Left lung (tissue), 10 donors: ENCODE data around the gene LRMDA. TPM values are rescaled to one million over a fixed set of nuclear protein-coding genes. Genes with fewer than 3 reads are reported as not detected.
A peak's percentile ranks its signal among the peaks of the same experiment; 100 is the strongest.
"Not testable (repeated sequence)": the region's sequence is repeated elsewhere in the genome, so short reads cannot be mapped to it uniquely, and the experiment has no call there.

Experiments
- ATAC-seq: fragments of 200-7000 bp; cut with Tn5 transposase; one replicate; pipeline ENCODE4 v1.9.1; 2020; ENCODE audit warnings: moderate library complexity
- DNase-seq, 4 donors: peaks; one replicate each; pipeline ENCODE4 v3.0.0-alpha.2; 2013 to 2020
- H3K27ac ChIP-seq, 2 donors: fragments of 200-600 bp; sonication (generic) in 1 of 2; one replicate each; pipeline versions ENCODE4 v1.5.0 to v1.8.0; 2020 to 2021
- H3K27me3 ChIP-seq, 2 donors: fragments of 200-600 bp; sonication (generic) in 1 of 2; one replicate each; pipeline versions ENCODE4 v1.5.0 to v1.8.0; 2020 to 2021
- H3K36me3 ChIP-seq, 2 donors: fragments of 200-600 bp; sonication (generic) in 1 of 2; one replicate each; pipeline versions ENCODE4 v1.5.0 to v1.8.0; 2020 to 2021
- H3K4me1 ChIP-seq, 2 donors: fragments of 200-600 bp; one replicate each; pipeline ENCODE4 v1.8.0; 2021
- H3K4me3 ChIP-seq, 2 donors: fragments of 200-600 bp; sonication (generic) in 1 of 2; one replicate each; pipeline versions ENCODE4 v1.5.0 to v1.8.0; 2020 to 2021; ENCODE audit warnings: mild to moderate bottlenecking in 1 of 2
- H3K9me3 ChIP-seq, 2 donors: fragments of 200-600 bp; sonication (generic) in 1 of 2; one replicate each; pipeline versions ENCODE4 v1.5.0 to v1.8.0; 2020 to 2021
- intact Hi-C, 2 donors: fragments of 100-400 bp; cut with DNase I; formaldehyde crosslinking; loops; one replicate each; pipeline versions ENCODE4 v1.11.2 to v1.14.2; 2022
- polyA plus RNA-seq, 6 donors: library from polyadenylated mRNA; unstranded; fragments of 120-200 nt; gene quantifications; one replicate each; pipeline ENCODE4 v1.2.1, GENCODE V29; 2013; ENCODE audit not compliant: insufficient read length in 6 of 6
- total RNA-seq, 2 donors: library from RNA; stranded (reverse); fragmentation: NEBNext Ultra II Directional; extraction: Animal tissue kit (Norgen Biotek cat#: 25700); gene quantifications; one replicate each; pipeline ENCODE4 v1.2.1, GENCODE V29; 2021
- TF ChIP-seq, protein P1 (sequence below), 2 donors: fragments of 200-600 bp; sonication (generic) in 1 of 2; IDR thresholded peaks; one replicate each; pipeline versions ENCODE4 v1.5.0 to v1.8.0; 2021; ENCODE audit warnings: antibody characterized with exemption in 2 of 2
- donor health status: DM: no; HTN: yes; CAD: no.
- donor health status: DM: no; HTN: no; CAD: no.

Gene LRMDA
- total and polyA plus RNA-seq, 8 donors: 13.9 to 23.6 (median 18.7) TPM

DNA sequence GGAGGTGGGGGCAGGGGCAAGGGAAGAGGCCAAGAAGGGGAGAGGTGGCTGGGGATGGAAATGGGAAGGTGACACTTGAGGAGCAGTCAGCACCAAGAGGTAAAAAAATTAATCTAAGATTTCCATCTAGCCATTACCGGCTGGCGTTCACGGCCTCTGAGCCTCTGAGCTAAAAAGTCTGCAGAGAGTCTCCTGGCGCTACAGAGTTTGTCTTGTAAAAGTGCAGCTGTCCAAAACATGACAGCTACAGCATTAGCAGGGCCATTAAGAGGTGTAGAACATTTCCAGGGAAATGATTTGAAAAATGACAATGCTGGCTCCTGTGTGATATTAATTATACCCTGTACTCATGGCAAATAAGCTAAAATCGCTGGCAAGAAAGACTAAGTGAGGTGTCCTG is 167.6 kb downstream of the LRMDA start:
- Histone ChIP-seq H3K27me3 (no peaks in the 10 kb centered on the region), H3K4me3 (no peak overlapping the region), H3K36me3 (no peaks in the 10 kb centered on the region), H3K27ac (no peak overlapping the region), H3K4me1 (peaks cover 0 to 6% of the 10 kb centered on the region in 2 donors), H3K9me3 (no peaks in the 10 kb centered on the region)
- DNase-seq (no peak), ATAC-seq (no peak)
- intact Hi-C loops: no loop called here
- TF ChIP-seq, protein P1, sequence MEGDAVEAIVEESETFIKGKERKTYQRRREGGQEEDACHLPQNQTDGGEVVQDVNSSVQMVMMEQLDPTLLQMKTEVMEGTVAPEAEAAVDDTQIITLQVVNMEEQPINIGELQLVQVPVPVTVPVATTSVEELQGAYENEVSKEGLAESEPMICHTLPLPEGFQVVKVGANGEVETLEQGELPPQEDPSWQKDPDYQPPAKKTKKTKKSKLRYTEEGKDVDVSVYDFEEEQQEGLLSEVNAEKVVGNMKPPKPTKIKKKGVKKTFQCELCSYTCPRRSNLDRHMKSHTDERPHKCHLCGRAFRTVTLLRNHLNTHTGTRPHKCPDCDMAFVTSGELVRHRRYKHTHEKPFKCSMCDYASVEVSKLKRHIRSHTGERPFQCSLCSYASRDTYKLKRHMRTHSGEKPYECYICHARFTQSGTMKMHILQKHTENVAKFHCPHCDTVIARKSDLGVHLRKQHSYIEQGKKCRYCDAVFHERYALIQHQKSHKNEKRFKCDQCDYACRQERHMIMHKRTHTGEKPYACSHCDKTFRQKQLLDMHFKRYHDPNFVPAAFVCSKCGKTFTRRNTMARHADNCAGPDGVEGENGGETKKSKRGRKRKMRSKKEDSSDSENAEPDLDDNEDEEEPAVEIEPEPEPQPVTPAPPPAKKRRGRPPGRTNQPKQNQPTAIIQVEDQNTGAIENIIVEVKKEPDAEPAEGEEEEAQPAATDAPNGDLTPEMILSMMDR (IDR thresholded peaks at IDR 0.05): no peak

DNA sequence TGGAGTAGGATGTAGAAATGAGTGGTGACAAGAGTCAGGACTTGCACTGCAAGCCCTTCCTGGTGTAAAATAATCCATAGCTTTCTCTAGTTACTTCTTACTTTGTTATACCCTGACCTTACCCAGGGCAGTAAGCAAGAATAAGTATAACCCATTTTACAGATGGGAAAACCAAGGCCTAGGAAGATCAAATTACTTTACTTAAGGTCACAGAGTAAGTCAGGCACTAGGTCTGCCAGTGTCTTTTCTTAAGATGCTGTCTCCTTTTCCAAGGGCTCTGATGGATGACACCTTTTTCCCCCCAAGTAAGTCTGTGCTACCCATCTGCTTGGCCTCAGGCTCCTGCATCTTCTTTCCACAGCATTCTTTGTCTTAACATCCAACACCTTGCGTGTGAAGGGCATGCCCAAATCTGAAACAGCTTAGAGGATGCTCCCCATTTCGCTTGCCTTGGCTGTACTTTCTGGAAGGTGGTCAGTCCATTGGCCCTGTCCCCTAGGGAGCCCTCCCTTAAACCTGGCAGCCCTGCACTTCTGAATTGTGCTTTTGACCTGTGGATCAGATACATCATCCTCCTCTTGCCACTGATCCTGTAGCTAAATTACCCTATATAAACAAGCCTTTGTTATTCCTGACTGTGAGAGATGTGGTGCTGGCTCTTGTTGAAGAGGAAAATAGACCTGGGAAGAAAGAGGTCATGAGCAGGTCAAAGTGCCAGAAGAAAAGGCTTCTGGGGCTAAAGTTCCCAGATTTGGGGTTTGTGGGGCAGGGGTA is 168.6 kb downstream of the LRMDA start:
- no peak overlapping the region for H3K4me3 ChIP-seq
- H3K9me3 ChIP-seq: no peaks in the 10 kb centered on the region
- DNase-seq (no peak), ATAC-seq (no peak)
- intact Hi-C loops: no loop called here
- TF ChIP-seq, protein P1 (IDR thresholded peaks at IDR 0.05): no peak
- no peaks in the 10 kb centered on the region for H3K27me3 ChIP-seq
- H3K27ac ChIP-seq: no peak overlapping the region
- H3K4me1 ChIP-seq: peaks cover 0 to 6% of the 10 kb centered on the region in 2 donors
- H3K36me3 ChIP-seq: no peaks in the 10 kb centered on the region

DNA sequence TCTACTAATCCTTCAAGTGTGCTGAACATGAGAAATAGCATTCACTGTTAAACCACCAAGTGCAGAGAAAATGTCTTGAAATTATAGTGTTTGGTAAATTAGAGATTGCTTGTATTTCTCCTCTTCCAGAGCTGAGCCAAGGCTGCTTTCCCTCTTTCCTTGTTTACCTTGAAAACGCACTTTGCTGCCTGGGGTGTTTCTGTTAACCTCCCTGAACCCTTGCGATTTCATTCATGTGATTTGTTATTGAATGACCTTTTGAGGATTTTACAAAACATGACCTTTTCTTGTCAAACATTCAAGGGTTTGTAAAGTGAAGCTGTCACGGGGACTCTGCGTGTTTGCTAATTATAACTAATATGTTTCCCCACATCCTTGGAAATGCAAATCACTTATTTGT is 169.4 kb downstream of the LRMDA start:
- intact Hi-C loops: no loop called here
- Histone ChIP-seq H3K27me3 (no peaks in the 10 kb centered on the region), H3K4me3 (no peak overlapping the region), H3K4me1 (peaks cover 0 to 6% of the 10 kb centered on the region in 2 donors), H3K9me3 (no peaks in the 10 kb centered on the region), H3K36me3 (no peaks in the 10 kb centered on the region), H3K27ac (no peak overlapping the region)
- DNase-seq (no peak), ATAC-seq (peak; percentile 52)
- TF ChIP-seq, protein P1 (IDR thresholded peaks at IDR 0.05): no peak

DNA sequence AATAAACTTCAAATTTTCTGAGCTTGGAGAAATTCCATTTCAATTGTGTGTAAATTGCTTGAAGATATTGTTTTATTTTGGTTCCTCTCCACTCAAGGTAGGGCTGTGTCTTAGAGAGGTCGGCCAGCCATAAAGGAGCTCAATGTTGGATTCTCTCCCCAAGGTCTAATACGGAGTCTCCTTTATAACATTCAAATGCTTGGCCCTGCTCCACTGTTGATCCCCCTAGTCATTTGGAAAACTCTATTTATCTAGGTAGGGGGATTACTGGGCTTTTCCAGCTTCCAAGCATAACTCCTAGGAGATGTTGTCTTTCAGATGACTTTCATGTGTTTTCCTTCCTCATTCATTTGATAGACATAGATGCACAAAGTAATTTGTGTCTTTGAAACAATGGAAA is 170.9 kb downstream of the LRMDA start:
- no peaks in the 10 kb centered on the region for H3K36me3 ChIP-seq
- H3K27me3 ChIP-seq: no peaks in the 10 kb centered on the region
- H3K27ac ChIP-seq: no peak overlapping the region
- no peak overlapping the region for H3K4me3 ChIP-seq
- H3K9me3 ChIP-seq: no peaks in the 10 kb centered on the region
- TF ChIP-seq, protein P1 (IDR thresholded peaks at IDR 0.05): no peak
- intact Hi-C loops: no loop called here
- no peak for DNase-seq
- ATAC-seq: no peak
- H3K4me1 ChIP-seq: peaks cover 0 to 6% of the 10 kb centered on the region in 2 donors

DNA sequence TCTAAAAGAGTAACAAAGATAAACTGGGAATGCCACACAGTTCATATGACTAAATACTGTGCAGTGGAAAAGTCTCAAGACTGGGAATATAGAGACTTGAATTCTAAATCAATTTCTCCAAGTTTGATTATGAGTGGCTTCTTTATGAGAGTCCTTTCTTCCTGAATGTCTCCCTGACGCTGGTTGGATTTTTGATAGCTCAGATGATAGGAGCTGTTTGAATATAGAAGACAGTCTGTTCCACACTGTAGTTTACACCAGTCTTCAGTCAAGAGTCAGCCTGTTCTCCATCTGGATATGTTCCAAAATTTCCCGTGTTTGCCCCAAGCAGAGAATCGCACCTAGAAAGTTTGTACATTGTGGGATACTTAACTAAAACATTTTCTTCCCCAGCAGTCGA is 173.7 kb downstream of the LRMDA start:
- Histone ChIP-seq H3K4me3 (no peak overlapping the region), H3K36me3 (no peaks in the 10 kb centered on the region), H3K27ac (no peak overlapping the region), H3K4me1 (peaks cover 0 to 6% of the 10 kb centered on the region in 2 donors), H3K9me3 (no peaks in the 10 kb centered on the region), H3K27me3 (no peaks in the 10 kb centered on the region)
- ATAC-seq: no peak
- intact Hi-C loops: no loop called here
- DNase-seq: no peak
- TF ChIP-seq, protein P1 (IDR thresholded peaks at IDR 0.05): no peak

DNA sequence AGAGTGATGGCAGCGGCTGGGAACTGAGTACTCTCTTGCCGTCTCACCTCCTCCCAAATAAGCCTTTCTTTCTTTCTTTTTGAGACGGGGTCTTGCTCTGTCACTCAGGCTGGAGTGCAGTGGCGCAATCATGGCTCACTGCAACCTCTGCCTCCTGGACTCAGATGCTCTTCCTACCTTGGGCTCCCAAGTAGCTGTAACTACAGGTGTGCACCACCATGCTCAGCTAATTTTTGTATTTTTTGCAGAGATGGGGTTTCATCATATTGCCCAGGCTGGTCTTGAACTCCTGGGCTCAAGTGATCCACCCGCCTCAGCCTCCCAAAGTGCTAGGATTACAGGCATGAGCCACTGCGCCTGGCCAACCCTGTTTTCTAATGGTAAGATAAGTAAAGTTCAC is 174.4 kb downstream of the LRMDA start:
- H3K36me3 ChIP-seq, intact Hi-C loops, H3K27me3 ChIP-seq, ATAC-seq, H3K9me3 ChIP-seq, H3K4me1 ChIP-seq, DNase-seq, H3K4me3 ChIP-seq, H3K27ac ChIP-seq: not testable (repeated sequence)
